HepG2 (cell line): ENCODE data around the gene LYPD6B. TPM values are rescaled to one million over a fixed set of nuclear protein-coding genes. Genes with fewer than 3 reads are reported as not detected.

Source experiments
- ATAC-seq: fragments of 200-7000 bp; cut with Tn5 transposase; 3 replicates; pipeline ENCODE4 v1.9.1; 2020; ENCODE audit warnings: mild to moderate bottlenecking, moderate library complexity
- BruUV-seq: library from RNA; stranded (reverse); fragments of 400-500 nt; replicated peaks from 2 replicates; lab custom pipeline; 2021; lab: Mats Ljungman, UMichigan
- CTCF ChIA-PET: fragments of 300-600 bp; formaldehyde crosslinking; extraction: SDS; loops from one replicate; lab custom pipeline; 2021; ENCODE audit warnings: low total read pairs, inconsistent platforms, low intra/inter-chr PET ratio; lab: Yijun Ruan, JAX
- POLR2A ChIA-PET: fragments of 350-600 bp; sonication (Branson Sonifier 250); formaldehyde crosslinking; loops from one replicate; lab custom pipeline; 2020; ENCODE audit warnings: antibody characterized with exemption, inconsistent platforms; lab: Yijun Ruan, JAX
- DNase-seq: peaks from one replicate; pipeline ENCODE4 v3.0.0-alpha.2; 2015; ENCODE audit warnings: low spot score
- FAIRE-seq: peaks from 3 replicates; lab custom pipeline; 2011; peaks lifted over from hg19 to GRCh38; lab: Jason Lieb, UNC
- H2AFZ ChIP-seq: one replicate; pipeline ENCODE4 v1.6.1; 2011; ENCODE audit warnings: low read length, inconsistent platforms
- H3K27ac ChIP-seq: fragments of 300-600 bp; 3 replicates; pipeline ENCODE4 v1.8.0; 2011; ENCODE audit warnings: mixed run types, mild to moderate bottlenecking, mixed read lengths, low read length, inconsistent platforms; ENCODE audit not compliant: insufficient read depth; ENCODE audit errors: extremely low read length
- H3K27me3 ChIP-seq, 2 experiments: fragments of 200-600 bp in 1 of 2; 2 replicates in 1 of 2; 3 replicates in 1 of 2; pipeline versions ENCODE4 v1.6.0 to v1.8.0; 2011; ENCODE audit warnings: low read length in 2 of 2, mild to moderate bottlenecking in 2 of 2, moderate library complexity in 2 of 2, inconsistent platforms in 1 of 2; ENCODE audit not compliant: insufficient read depth in 2 of 2, control insufficient read depth in 1 of 2
- H3K36me3 ChIP-seq, 2 experiments: fragments of 200-600 bp in 1 of 2; replicated peaks in 1 of 2; 2 replicates in 1 of 2; 3 replicates in 1 of 2; pipeline versions ENCODE4 v1.5.1 to v1.8.0; 2011; ENCODE audit warnings: low read length in 2 of 2, inconsistent platforms in 1 of 2; ENCODE audit not compliant: insufficient read depth in 2 of 2, control insufficient read depth in 1 of 2
- H3K4me1 ChIP-seq: 2 replicates; pipeline ENCODE4 v1.5.1; 2012; ENCODE audit warnings: low read length, inconsistent platforms; ENCODE audit not compliant: insufficient read depth
- H3K4me2 ChIP-seq: 2 replicates; pipeline ENCODE4 v1.6.0; 2011; ENCODE audit warnings: low read depth, low read length, inconsistent platforms
- H3K4me3 ChIP-seq, 3 experiments: fragments of 200-600 bp in 1 of 3; sonication (generic), shearing (Covaris generic) in 1 of 3; replicated peaks in 1 of 3; 2 replicates each; pipeline ENCODE4 v1.5.1; 2011 to 2016; ENCODE audit warnings: low read length in 3 of 3, inconsistent platforms in 2 of 3, low read depth in 2 of 3, mild to moderate bottlenecking in 2 of 3, control low read depth in 1 of 3, mixed read lengths in 1 of 3; ENCODE audit not compliant: insufficient read depth in 1 of 3
- H3K79me2 ChIP-seq: one replicate; pipeline ENCODE4 v1.6.1; 2011; ENCODE audit warnings: low read length, inconsistent platforms; ENCODE audit not compliant: insufficient read depth
- H3K9ac ChIP-seq: 2 replicates; pipeline ENCODE4 v1.6.0; 2011; ENCODE audit warnings: mild to moderate bottlenecking, low read depth, low read length, inconsistent platforms; ENCODE audit not compliant: insufficient read depth
- H3K9me3 ChIP-seq: 2 replicates; pipeline ENCODE4 v1.5.1; 2012; ENCODE audit warnings: mild to moderate bottlenecking, low read length
- H4K20me1 ChIP-seq: 2 replicates; pipeline ENCODE4 v1.6.0; 2011; ENCODE audit warnings: inconsistent platforms, mild to moderate bottlenecking, low read length, moderate library complexity; ENCODE audit not compliant: insufficient read depth
- ARID4A ChIP-seq: sonication (generic); formaldehyde crosslinking; IDR thresholded peaks from 2 replicates; pipeline ENCODE4 v1.5.0; 2020; ENCODE audit warnings: mild to moderate bottlenecking, missing genetic modification reagents, borderline replicate concordance
- GPN1 ChIP-seq: sonication (generic); formaldehyde crosslinking; IDR thresholded peaks from 2 replicates; pipeline ENCODE4 v1.5.1; 2020; ENCODE audit warnings: missing genetic modification reagents, borderline replicate concordance
- SMARCC2 ChIP-seq: fragments of 450-650 bp; IDR thresholded peaks from 2 replicates; pipeline ENCODE4 v1.6.1; 2017; ENCODE audit warnings: antibody characterized with exemption, mild to moderate bottlenecking
- SRY ChIP-seq: sonication (generic); formaldehyde crosslinking; IDR thresholded peaks from 2 replicates; pipeline ENCODE4 v1.8.0; 2022; ENCODE audit warnings: mild to moderate bottlenecking, missing genetic modification reagents
- ZNF124 ChIP-seq: sonication (generic); formaldehyde crosslinking; IDR thresholded peaks from 2 replicates; pipeline ENCODE4 v1.4.0; 2020; ENCODE audit warnings: missing genetic modification reagents
- ZNF207 ChIP-seq: fragments of 450-650 bp; IDR thresholded peaks from 2 replicates; pipeline ENCODE4 v1.6.1; 2016; ENCODE audit warnings: antibody characterized with exemption, borderline replicate concordance
- ZNF225 ChIP-seq: sonication (generic); formaldehyde crosslinking; IDR thresholded peaks from 2 replicates; pipeline ENCODE4 v1.4.0; 2020; ENCODE audit warnings: mild to moderate bottlenecking, missing genetic modification reagents
- ZNF253 ChIP-seq: sonication (generic); formaldehyde crosslinking; IDR thresholded peaks from 2 replicates; pipeline ENCODE4 v1.8.0; 2022; ENCODE audit warnings: mild to moderate bottlenecking, missing genetic modification reagents, borderline replicate concordance
- ZNF367 ChIP-seq: sonication (generic); formaldehyde crosslinking; IDR thresholded peaks from 2 replicates; pipeline ENCODE4 v1.4.0; 2020; ENCODE audit warnings: missing genetic modification reagents, borderline replicate concordance
- ZNF451 ChIP-seq: sonication (generic); formaldehyde crosslinking; IDR thresholded peaks from 2 replicates; pipeline ENCODE4 v1.5.0; 2020; ENCODE audit warnings: mild to moderate bottlenecking, missing genetic modification reagents
- ZNF562 ChIP-seq: sonication (generic); formaldehyde crosslinking; IDR thresholded peaks from 2 replicates; pipeline ENCODE4 v1.8.0; 2022; ENCODE audit warnings: missing genetic modification reagents, borderline replicate concordance
- WGBS: methylation state at CpG from one replicate; pipeline ENCODE4 v1.1.6; 2017; ENCODE audit warnings: low lambda C conversion rate; 5-methylcytosine and 5-hydroxymethylcytosine counted together
- in situ Hi-C: cut with HindIII; loops from 2 replicates; pipeline ENCODE4 v1.10.0; 2017; ENCODE audit warnings: low pct_unique_long_range_greater_than_20kb; ENCODE audit not compliant: extremely low pct_ligation_motif_present
- intact Hi-C: fragments of 100-400 bp; cut with micrococcal nuclease; formaldehyde crosslinking; loops from one replicate; pipeline ENCODE4 v1.10.0; 2022; ENCODE audit not compliant: unreplicated experiment
- polyA plus RNA-seq, 8 experiments: library from polyadenylated mRNA; depleted of rRNA in 3 of 8; stranded (reverse) in 7 of 8; unstranded in 1 of 8; fragments of >200 nt; fragmentation: Illumina TruSeq in 4 of 8; extraction: Trizol in 4 of 8; gene quantifications; 2 replicates each; pipeline versions ENCODE4 v1.2.1 to v1.2.3, GENCODE V29; 2011 to 2016; ENCODE audit warnings: low read depth in 4 of 8, missing spikeins in 1 of 8, mixed read lengths in 1 of 8; ENCODE audit not compliant: insufficient read depth in 1 of 8
- total RNA-seq, 5 experiments: library from RNA; depleted of rRNA; stranded (reverse); fragments of >200 nt; fragmentation: Illumina TruSeq; extraction: Trizol; gene quantifications; 2 replicates each; pipeline ENCODE4 v1.2.3, GENCODE V29; 2016; ENCODE audit warnings: low read depth in 1 of 5

The LYPD6B gene
- total and polyA plus RNA-seq, 2 of the 13 experiments (the other 11 are each of a cell fraction or from before 2014, with no cell fraction given): not detected

DNA sequence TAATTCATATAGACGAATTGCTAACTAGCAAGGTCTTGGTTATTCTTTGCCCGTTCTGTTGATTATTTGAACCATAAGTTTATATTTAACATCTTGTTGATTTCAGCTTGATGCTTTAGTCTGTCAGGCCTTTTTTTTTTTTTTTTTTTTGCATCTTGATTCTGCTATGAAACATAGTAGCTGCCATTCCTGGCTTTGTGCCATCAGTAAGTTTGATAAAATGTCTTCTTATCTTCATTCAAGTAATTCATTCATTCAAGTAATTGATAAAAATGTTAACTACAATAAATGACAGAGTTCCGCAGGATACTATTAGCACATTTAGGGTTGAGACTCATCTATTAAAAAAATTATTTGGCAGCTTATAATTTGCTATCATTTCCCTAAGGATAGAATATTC is 134.7 kb downstream of the LYPD6B start:
- WGBS: under 1% methylated on average over 3 of the region's 3 CpGs
- Histone ChIP-seq H3K4me3 (no peak overlapping the region), H3K36me3 (no peaks in the 10 kb centered on the region), H3K79me2 (no peaks in the 10 kb centered on the region), H2AFZ (no peak overlapping the region), H3K9ac (no peak overlapping the region), H3K27me3 (peaks cover 0 to 8% of the 10 kb centered on the region in 2 experiments; a peak in 1 of 5 replicates), H3K4me1 (no peaks in the 10 kb centered on the region), H4K20me1 (no peaks in the 10 kb centered on the region), H3K9me3 (no peaks in the 10 kb centered on the region), H3K27ac (no peak overlapping the region), H3K4me2 (no peak overlapping the region)
- POLR2A ChIA-PET: no interaction called here
- no TSS peak for BruUV-seq
- intact Hi-C loops (no loop called here), in situ Hi-C loops (no loop called here)
- no peak for ATAC-seq
- FAIRE-seq: no peak
- CTCF ChIA-PET: no interaction called here
- DNase-seq: no peak
- no peak for TF ChIP-seq ZNF253 (CRISPR knock-in tag)
- TF ChIP-seq SMARCC2: no peak
- no peak for TF ChIP-seq ZNF207
- no peak for TF ChIP-seq ZNF124
- TF ChIP-seq SRY (CRISPR knock-in tag): no peak
- no peak for TF ChIP-seq ZNF451
- no peak for TF ChIP-seq GPN1 (CRISPR knock-in tag)
- TF ChIP-seq ZNF562 (CRISPR knock-in tag): no peak
- TF ChIP-seq ZNF225 (CRISPR knock-in tag): no peak
- TF ChIP-seq ARID4A (CRISPR knock-in tag): no peak
- TF ChIP-seq ZNF367 (CRISPR knock-in tag): no peak
